ENCODE results near the gene KRT36.

DNA sequence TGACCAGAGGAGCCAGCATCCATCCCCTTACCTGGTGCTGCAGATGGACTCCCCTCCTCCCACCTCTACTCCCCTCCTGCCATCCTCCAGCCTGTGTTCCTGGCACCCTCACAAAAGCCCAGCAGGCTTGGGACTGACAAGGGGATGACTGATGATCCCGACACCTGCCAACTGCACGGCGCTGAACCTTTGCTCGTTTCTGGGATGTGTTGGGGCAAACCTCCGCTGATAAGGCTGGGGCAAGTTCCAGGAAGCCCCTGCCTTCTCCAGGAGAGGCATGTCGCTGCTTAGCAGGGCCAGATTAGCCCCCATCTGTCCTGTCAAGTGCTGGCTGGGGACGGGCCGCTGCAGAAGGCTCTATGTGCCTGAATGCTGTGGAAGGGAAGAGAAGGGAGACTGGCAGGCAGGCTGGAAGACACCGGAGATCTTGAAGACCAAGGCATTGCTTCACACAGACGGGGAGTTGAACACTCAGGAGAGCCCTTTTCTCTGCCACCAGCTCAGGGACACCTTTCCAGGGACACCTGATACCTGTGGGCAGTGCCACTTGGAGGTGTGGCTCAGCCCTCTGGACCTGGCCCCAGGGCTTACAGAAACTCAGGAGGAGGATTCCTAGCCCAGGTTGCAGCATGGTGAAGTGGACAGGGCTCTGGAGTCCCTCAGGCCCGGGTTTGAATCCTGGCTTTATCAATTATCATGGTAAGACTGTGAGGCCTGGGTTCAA lies 30.0 kb upstream of the KRT36 start:
- TF ChIP-seq, protein P1, sequence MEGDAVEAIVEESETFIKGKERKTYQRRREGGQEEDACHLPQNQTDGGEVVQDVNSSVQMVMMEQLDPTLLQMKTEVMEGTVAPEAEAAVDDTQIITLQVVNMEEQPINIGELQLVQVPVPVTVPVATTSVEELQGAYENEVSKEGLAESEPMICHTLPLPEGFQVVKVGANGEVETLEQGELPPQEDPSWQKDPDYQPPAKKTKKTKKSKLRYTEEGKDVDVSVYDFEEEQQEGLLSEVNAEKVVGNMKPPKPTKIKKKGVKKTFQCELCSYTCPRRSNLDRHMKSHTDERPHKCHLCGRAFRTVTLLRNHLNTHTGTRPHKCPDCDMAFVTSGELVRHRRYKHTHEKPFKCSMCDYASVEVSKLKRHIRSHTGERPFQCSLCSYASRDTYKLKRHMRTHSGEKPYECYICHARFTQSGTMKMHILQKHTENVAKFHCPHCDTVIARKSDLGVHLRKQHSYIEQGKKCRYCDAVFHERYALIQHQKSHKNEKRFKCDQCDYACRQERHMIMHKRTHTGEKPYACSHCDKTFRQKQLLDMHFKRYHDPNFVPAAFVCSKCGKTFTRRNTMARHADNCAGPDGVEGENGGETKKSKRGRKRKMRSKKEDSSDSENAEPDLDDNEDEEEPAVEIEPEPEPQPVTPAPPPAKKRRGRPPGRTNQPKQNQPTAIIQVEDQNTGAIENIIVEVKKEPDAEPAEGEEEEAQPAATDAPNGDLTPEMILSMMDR (IDR thresholded peaks at IDR 0.05) = no peak
- no peak for TF ChIP-seq EZH2 (IDR thresholded peaks at IDR 0.05)
- TF ChIP-seq EZH2phosphoT487 (IDR thresholded peaks at IDR 0.05) = no peak

Data from neural progenitor cell (in vitro differentiated cells).